A549 treated with ZK216348 at 1 μM for 4 hours (cell line): Measurements from ENCODE around the gene CNP. TPM values are rescaled to one million over a fixed set of nuclear protein-coding genes. Genes with fewer than 3 reads are reported as not detected.

Experiments
- total RNA-seq: library from RNA; stranded (reverse); fragments of 200-300 nt; extraction: Qiagen RNA extraction; gene quantifications from 5 replicates; pipeline ENCODE4 v1.2.3, GENCODE V29; 2022; ENCODE audit warnings: low read depth

Gene CNP
- 53.6 to 76.8 TPM (median 69.5 TPM) in 5 replicates for total RNA-seq

GRCh38 chr17:41966463-41967140 lies at the start of gene CNP:
TSS of gene CNP (plus strand) at chr17:41966795. CDS start at chr17:41966885, 90 bp downstream.

GRCh38 chr17:41918314-41919164 lies 48.1 kb upstream of the CNP start, which contains the start of gene ACLY:
TSS of gene ACLY (minus strand) at chr17:41918951. CDS start at chr17:41913873, 5,078 bp downstream.

GRCh38 chr17:41930009-41930832 lies 36.4 kb upstream of the CNP start, which contains the start of gene ODAD4:
TSS of gene ODAD4 (plus strand) at chr17:41930617. CDS start at chr17:41930724, 107 bp downstream.

GRCh38 chr17:42016941-42017865 lies 50.6 kb downstream of the CNP start, which contains the start of gene DNAJC7:
TSS of gene DNAJC7 (minus strand) at chr17:42017439. CDS start at chr17:42017416, 23 bp downstream.

GRCh38 chr17:42019509-42020404 lies 53.2 kb downstream of the CNP start, which contains the start of gene NKIRAS2:
TSS of gene NKIRAS2 (plus strand) at chr17:42020090. CDS start at chr17:42021578, 1,488 bp downstream.

Other genes with a start within 250 kb of the CNP start
- 1.1 to 1.8 TPM (median 1.5 TPM) in 5 replicates for gene HAP1, start 232.2 kb upstream of the CNP start, total RNA-seq
- 60.0 to 143 TPM (median 119 TPM) in 5 replicates for gene JUP, start 180.1 kb upstream of the CNP start, total RNA-seq
- gene P3H4, start 154.8 kb upstream of the CNP start, total RNA-seq = 23.0 to 39.6 TPM (median 35.6 TPM) in 5 replicates
- gene FKBP10, start 153.8 kb upstream of the CNP start, total RNA-seq = 70.3 to 122 TPM (median 105 TPM) in 5 replicates
- 105 to 121 TPM (median 107 TPM) in 5 replicates for gene NT5C3B, start 130.6 kb upstream of the CNP start, total RNA-seq
- 0.07 to 0.19 TPM (median 0.14 TPM) in 3 of 5 replicates, not detected in the others for gene KLHL10, start 129.0 kb upstream of the CNP start, total RNA-seq
- 1.9 to 4.3 TPM (median 2.5 TPM) in 5 replicates for gene KLHL11, start 101.4 kb upstream of the CNP start, total RNA-seq
- 248 to 316 TPM (median 287 TPM) in 5 replicates for gene ACLY, start 47.8 kb upstream of the CNP start, total RNA-seq
- gene ODAD4, start 36.2 kb upstream of the CNP start, total RNA-seq = 1.2 to 2.0 TPM (median 1.5 TPM) in 5 replicates
- gene DNAJC7, start 50.6 kb downstream of the CNP start, total RNA-seq = 116 to 138 TPM (median 126 TPM) in 5 replicates
- gene NKIRAS2, start 53.3 kb downstream of the CNP start, total RNA-seq = 40.2 to 49.3 TPM (median 45.6 TPM) in 5 replicates
- 0.40 to 1.2 TPM (median 0.76 TPM) in 5 replicates for gene C17orf113, start 83.8 kb downstream of the CNP start, total RNA-seq
- gene ZNF385C, start 131.7 kb downstream of the CNP start, total RNA-seq = 0.19 to 0.44 TPM (median 0.22 TPM) in 4 of 5 replicates, not detected in the other
- 0.40 to 0.70 TPM (median 0.46 TPM) in 5 replicates for gene DHX58, start 145.9 kb downstream of the CNP start, total RNA-seq
- gene KAT2A, start 154.6 kb downstream of the CNP start, total RNA-seq = 31.8 to 56.4 TPM (median 52.0 TPM) in 5 replicates
- gene HSPB9, start 156.0 kb downstream of the CNP start, total RNA-seq = not detected in 5 replicates
- gene RAB5C, start 188.2 kb downstream of the CNP start, total RNA-seq = 198 to 273 TPM (median 264 TPM) in 5 replicates
- 0.18 to 0.48 TPM (median 0.33 TPM) in 5 replicates for gene KCNH4, start 214.3 kb downstream of the CNP start, total RNA-seq
- 0.55 TPM in 1 of 5 replicates, not detected in the others for gene HCRT, start 218.7 kb downstream of the CNP start, total RNA-seq
- gene GHDC, start 227.7 kb downstream of the CNP start, total RNA-seq = 11.9 to 22.4 TPM (median 20.1 TPM) in 5 replicates